A673 (cell line): ENCODE data around the gene REV1.

ENCODE experiments used
- CTCF ChIP-seq: fragments of 300-800, 200-600 bp; sonication (generic); conservative IDR thresholded peaks from 2 replicates; pipeline ENCODE4 v1.5.1; 2017; ENCODE audit warnings: low read depth, mild to moderate bottlenecking, antibody characterized with exemption, low read length, moderate library complexity, mixed read lengths
- EZH2 ChIP-seq: fragments of 200-600 bp; sonication (generic); IDR thresholded peaks from 2 replicates; pipeline ENCODE4 v1.6.1; 2017; ENCODE audit warnings: borderline replicate concordance, low read depth, mild to moderate bottlenecking, mixed read lengths, antibody characterized with exemption, low read length; ENCODE audit not compliant: poor library complexity, severe bottlenecking

- TF ChIP-seq CTCF = no peak
- TF ChIP-seq EZH2 = no peak
Measured at GRCh38 chr2:99485411-99485810, 4.4 kb downstream of the REV1 start.
